WI38 (cell line): ENCODE data around the gene MAP3K20.
A peak's percentile ranks its signal among the peaks of the same experiment; 100 is the strongest.

Experiments used
- H3K4me3 ChIP-seq: 2 replicates; pipeline ENCODE4 v1.5.1; 2011; ENCODE audit warnings: low read depth, mild to moderate bottlenecking, control low read depth, low read length
- TF ChIP-seq, protein P1 (sequence below): IDR thresholded peaks from 2 replicates; pipeline ENCODE4 v1.5.1; 2012; ENCODE audit warnings: low read depth, mild to moderate bottlenecking, control low read depth, low read length

MAP3K20 gene

DNA sequence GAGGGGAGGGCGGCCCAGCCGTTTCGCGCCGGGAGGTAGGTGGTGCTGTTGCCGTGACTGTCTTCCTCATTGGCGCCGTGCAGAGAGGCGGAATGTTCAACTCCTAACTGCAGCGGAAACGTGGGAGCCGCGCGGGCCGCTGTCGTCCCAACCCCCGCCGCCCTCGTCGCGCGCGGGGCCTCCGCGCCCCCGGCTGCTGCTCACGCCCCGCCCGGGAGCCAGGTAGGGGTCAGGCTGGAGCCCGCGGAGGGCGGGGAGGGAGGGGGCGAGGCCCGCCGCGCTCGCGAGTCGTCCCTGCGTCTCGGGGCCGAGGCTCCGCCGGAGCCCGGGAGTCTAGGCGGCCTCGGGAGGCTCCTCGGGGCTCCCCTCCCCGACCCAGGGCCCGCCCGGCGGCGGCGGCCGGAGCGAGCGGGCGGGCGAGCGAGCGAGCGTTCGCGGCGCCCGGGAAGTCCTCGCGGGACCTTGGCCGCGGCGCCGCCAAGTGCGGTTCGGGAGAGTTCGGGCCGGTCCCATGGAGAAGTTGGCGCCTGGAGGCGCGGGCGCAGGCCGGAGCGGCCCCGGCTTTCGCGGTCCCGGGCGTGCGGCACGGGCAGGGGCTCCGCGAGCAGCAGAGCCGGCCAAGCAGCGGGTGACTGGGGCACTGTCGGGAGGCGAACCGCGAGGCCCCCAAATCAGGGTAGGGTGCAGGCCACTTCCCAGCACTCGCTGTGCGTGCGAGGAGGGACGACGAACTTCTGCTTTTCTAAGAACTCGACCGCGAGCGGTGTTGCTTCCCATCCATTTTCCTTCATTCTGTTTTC, at the start of gene MAP3K20:
Gene MAP3K20 (plus strand): TSS at position 66 of the 800 bp plus-strand sequence. CDS start 15,186 bp downstream, outside the sequence.
- H3K4me3 ChIP-seq, result peak within 1 kb of the TSS; percentile 80
- TF ChIP-seq, protein P1, sequence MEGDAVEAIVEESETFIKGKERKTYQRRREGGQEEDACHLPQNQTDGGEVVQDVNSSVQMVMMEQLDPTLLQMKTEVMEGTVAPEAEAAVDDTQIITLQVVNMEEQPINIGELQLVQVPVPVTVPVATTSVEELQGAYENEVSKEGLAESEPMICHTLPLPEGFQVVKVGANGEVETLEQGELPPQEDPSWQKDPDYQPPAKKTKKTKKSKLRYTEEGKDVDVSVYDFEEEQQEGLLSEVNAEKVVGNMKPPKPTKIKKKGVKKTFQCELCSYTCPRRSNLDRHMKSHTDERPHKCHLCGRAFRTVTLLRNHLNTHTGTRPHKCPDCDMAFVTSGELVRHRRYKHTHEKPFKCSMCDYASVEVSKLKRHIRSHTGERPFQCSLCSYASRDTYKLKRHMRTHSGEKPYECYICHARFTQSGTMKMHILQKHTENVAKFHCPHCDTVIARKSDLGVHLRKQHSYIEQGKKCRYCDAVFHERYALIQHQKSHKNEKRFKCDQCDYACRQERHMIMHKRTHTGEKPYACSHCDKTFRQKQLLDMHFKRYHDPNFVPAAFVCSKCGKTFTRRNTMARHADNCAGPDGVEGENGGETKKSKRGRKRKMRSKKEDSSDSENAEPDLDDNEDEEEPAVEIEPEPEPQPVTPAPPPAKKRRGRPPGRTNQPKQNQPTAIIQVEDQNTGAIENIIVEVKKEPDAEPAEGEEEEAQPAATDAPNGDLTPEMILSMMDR, result no peak

DNA sequence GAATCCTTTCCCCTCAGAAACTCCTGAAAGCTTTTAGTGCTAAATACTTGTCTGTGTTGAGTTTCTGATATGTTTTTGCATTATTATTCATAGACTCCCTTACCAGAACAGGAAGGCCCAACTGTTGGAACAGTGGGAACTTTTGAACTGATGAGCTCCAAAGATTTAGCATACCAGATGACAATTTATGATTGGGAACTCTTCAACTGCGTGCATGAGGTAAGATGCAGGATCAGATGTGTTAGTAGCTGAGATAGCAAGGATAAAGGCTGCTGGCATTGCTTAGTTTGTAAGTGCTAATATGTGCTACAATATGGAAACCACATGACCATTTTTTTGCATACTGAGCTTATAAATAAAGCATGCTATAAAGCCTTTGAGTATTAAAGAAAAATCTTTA, 49.2 kb upstream of the MAP3K20 start:
- TF ChIP-seq, protein P1, result no peak
- no peak overlapping the region for H3K4me3 ChIP-seq

DNA sequence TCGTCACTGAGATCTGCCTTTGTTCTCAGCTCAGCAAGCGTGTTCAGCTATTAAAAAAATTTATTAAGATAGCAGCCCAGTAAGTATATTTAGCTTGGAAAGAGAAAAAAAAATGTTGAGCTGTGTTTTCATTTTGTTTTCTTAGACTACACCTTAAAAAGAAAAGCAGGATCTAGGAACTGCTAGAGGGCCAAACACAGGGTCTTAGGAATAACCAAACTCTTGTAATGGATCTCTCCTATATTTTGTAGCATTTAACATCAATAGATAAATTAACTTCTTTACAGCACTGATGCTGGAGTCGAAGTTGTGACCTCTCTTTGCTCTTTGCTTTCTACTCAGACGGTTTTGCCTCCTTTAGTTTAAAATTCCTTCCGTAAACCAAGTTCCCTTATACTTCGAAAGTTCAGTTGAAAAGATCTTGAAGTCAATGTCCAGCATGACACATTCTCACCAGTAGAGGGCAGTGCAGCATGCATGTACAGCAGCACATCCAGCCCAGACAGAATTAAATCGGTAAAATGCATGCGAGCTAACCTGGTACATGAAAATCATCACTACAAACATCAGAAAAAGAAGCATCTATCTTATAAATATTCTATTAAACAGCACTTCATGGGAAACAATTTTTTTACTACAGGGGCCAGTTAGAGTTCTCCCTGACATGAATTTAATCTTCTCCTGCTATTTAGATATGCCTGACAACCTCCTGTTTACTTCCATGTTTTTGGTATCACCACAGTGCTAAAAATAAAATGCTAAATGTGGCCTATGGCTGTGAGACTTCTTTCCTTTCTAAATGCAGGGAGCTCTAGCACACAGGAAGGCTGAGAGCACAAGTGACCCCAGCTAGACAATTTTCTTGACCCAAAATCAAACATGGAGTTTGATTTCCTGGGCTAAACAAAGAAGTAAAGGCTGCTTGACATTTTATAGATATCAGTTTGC, 48.2 kb upstream of the MAP3K20 start:
- TF ChIP-seq, protein P1, result peak; percentile 49
- H3K4me3 ChIP-seq, result no peak overlapping the region

DNA sequence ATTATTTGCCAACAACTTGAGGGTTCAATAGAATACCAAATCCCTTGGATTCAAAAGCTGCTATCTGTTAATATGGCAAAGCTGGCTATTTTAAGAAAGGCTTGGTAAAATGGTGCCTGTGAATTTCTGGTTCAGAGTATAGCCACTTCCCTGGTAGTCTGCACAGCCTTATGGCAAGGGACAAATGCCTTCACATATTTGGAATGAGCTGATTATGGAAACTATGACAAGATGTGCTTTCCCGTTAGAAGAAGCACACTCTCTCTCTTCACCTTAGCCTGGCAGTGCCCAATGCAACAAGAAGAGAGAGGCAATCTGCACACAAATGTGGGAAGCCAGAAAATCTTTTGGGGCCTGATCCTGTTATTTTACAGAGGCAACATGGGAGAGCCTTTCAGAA, 47.5 kb upstream of the MAP3K20 start:
- TF ChIP-seq, protein P1, result no peak
- H3K4me3 ChIP-seq, result no peak overlapping the region

DNA sequence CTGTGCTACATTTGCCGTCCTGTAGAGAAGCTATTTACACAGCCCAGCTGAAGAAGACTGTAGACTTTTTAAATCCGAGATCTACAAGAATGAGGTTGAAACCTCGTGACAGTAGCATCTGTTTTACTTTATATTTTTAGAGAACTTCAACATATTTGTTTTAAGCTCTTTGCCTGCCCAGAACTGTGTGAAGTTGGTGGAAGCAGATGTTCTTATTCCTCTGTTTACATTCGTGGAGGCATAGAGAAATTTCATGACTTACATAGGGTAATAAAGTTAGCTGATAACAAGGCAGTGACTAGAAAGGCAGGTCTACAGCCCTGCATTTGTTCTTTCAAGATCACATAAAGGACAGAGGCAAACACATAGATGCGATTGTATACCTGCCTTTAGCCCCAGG, 47.0 kb upstream of the MAP3K20 start:
- TF ChIP-seq, protein P1, result no peak
- no peak overlapping the region for H3K4me3 ChIP-seq

DNA sequence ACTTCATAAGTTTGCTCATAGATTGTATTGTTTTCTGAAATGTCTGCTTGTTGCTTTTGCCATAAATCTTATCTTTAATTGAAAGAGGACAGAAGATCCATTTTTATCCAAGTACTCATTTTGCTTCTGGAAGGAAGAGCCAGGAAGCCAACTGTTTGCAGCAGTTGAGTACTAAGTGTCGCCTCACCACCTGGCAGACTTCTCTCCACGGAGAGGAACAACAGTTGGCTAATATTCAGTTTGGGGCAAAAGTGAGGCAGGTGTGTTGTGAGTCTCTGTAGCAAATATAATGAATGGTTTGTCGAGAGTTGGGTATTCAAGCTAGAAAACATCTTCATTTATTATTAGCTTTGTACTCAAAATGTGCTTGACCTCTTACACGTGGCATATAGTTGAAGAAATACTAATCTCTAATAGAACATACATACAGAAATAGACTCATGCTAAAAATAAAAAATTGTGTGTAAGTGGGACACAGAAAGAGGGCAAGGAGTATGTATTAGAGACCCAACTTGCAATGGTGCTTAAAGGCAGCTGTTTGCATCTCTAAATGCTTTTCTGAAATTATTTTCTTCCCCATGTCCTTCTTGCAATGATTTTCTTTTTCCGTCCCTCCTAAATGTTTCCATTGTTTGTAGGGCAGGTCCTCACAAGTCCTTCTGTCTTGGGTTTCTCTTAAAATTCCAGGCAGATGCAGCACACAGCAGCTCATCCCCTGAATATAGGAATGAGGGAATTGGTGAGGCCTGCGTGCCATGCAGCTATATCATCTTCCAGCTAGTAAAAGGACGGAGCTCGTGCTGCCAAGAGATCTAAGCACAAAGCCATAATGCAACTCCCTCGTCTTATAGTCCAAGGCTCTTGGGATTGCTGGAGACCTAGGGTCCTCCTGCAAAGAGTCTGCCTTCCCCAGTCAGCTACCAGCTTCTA, 44.8 kb upstream of the MAP3K20 start:
- TF ChIP-seq, protein P1, result no peak
- H3K4me3 ChIP-seq, result no peak overlapping the region
